Colon (tissue), 2 donors: Measurements from ENCODE around the gene MAP1B.

ENCODE experiments used
- FAIRE-seq: peaks from 2 replicates; lab custom pipeline; 2012; peaks lifted over from hg19 to GRCh38; lab: Jason Lieb, UNC
- donor health status: control.
- donor health status: control.

The MAP1B gene

DNA sequence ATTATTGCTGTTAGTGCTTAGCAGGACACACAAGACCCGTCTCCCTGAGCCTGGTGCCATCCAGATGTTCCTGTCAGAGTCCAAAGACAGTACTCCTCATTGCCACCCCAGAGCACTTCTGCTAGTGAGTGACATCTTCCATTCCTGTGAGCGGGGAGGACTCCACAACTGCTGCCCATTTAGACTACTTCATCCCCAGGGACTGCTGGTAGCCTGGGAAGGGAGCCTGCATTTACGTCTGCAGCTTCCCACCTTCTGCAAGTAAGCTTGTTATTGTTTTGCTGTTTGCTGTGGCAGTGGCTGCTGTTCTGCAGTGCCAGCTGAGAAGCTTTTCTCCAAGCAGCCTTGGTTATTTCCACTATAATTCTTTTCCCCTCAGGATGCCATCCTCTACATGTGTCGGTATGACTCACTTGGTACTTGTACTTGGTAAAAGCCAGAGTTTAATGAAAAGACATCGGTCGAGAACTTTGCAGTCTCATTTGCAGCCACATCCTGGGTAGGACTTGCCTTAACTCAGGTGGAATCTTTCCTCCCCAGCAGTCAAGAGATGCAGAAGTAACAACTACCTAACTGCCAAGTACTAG lies 10.6 kb upstream of the MAP1B start:
- FAIRE-seq = no peak

DNA sequence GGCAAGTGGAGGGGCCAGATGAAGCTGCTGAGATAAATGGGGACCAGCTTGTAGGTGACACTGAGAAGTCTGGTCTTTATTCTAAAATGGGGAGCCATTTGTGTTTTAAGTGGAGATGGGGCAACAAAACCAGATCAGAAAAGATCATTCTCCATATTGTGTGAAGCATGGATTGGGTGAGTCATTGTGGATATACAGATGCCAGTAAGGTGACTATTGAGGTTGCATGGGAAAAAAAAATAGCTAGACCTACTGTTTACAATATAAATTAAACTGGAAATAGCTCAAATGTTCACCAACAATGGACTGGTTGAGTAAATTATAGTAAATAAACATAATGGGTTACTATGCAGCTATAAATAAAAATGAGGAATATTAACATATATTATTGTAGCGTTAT lies 5.4 kb upstream of the MAP1B start:
- no peak for FAIRE-seq

DNA sequence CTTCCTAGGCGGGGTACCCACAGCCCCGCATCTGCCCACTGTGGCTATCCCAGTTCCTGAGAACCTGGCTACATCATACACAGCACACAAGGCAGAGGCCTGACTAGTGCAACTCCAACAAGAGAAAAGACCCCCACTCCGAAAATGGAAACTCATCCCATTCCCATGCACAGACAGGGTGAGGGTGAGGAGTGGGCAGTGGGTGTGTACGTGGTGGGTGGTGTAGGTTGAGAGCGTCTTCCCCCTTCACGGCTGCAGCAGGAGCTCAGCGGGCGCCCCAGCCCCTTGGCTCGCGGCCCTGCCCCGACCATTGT lies 501 bp upstream of the MAP1B start:
- no peak for FAIRE-seq

DNA sequence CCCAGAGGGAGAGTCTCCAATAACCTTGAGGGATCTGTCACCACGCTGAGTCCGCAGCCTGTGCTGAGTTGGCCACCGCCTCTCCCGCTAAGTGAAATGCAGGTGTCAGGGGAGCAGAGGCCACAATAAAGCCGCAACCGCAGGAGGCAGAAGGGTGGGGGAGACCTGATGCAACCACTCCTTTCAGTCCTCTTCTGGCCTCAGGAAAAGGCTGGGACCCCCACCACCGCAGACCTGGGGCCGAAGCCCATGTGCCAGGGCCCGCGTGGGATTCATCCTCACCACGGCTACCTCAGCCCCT lies 576 bp downstream of the MAP1B start:
- FAIRE-seq = no peak

DNA sequence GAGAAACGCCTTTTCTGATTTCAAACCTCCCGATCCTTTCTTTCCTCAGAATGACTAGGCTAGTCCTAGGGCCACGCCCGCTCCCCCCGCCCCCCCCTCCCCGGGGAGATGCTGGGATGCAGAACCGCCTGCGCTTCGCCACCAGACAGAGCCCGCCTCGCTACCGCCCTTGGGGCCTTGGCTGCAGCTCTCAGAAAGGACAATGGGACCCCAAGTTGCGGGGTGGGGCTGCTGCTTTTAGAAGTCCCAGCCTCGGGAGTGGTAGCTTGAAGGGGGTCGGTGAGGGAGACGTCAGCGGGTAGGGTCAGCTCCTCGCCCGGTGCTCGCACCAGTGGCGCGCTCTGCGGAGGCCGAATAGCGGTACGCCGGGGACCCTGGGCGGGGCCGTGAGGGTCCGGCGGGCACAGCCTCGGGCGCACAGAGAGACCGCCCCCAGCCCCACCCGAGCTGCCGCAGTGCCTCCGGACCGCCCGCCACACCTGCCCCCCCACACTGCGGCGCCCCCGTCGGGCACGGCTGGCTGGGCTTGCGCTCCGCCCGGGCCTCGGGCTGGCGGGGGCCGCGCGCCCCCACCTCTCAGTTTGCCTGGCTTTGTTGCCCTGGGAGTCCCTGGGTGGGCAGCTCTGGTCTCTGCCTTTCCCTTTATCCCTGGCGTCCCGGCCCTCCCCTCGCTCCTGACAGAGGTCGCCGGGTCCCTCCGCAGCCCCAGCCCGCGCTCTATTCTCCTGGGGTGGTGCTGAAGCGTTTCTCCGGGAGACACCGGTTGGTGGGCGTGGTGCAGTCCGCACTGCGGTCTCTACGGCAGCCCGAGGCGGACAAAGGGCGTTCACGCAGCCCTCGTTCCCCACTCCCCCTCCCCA lies 1.2 kb downstream of the MAP1B start:
- no peak for FAIRE-seq

DNA sequence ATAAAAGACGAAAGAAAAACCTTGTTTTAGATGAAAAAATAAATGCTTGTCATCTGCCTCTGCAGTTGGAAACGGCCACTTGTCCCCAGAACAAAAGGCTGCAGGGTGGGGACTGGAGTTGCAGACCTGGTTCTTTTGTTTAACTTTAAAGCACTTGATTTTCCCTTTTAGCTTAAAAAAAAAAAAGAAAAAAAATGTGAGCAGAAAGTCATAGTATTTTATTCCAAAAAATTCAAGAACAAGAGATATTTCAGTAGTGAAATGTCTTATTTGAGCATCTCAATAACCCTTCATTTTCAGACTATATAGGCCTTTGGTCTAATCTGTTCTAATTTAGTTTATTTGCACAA lies 1.8 kb downstream of the MAP1B start:
- FAIRE-seq = no peak

- FAIRE-seq = no peak
Measured at GRCh38 chr5:72109625-72110024, 2.4 kb downstream of the MAP1B start.

DNA sequence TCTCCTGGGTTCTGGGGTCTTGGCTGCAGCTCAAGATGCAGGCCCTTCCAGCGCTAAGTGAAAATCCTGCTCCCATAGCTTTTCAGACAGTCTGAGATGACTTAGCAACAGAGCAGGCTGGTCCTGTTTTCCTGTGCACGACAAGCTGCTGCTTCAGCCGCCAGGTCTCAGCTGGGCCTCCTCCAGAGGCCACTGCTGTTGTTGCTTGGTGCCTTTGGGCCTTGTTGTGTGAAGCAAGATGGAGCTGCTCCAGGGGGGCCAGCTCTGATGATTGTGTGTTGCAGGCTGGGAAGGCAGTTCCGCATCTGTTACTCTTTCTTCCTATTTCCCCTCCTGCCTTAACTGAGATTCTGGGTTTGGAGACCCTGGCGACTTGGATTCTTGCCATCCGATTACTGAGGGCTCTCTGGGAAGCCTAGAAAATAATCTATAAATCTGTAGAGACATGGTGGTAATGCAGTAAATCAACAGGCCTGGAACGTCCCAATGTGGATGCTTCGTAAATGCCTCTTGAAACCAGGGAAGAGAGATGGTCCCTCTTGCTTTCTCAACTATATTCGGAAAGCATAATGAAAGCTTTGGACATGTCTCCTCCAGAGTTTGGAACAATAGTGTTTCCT lies 3.2 kb downstream of the MAP1B start:
- no peak for FAIRE-seq

- FAIRE-seq = no peak
Measured at GRCh38 chr5:72112389-72112788, 5.1 kb downstream of the MAP1B start.

DNA sequence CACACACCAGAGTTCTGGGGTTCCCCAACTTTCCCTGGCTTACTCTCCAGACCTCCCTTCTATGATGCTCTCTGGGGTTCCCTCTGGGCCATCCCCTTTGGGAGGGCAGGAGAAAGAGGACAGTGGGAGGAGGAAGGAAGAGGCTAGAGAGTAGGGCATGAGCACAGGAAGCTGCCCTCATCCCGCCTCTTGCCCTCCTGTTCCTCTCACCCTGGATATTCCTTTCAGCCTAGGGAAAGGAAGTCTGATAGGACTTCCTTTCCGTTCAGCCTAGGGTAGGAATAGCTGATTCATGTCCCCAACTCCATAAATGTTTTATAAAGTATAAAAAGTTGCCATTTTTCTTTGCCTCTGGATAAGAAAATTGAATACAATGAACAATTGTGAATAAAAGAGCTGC lies 7.4 kb downstream of the MAP1B start:
- no peak for FAIRE-seq

DNA sequence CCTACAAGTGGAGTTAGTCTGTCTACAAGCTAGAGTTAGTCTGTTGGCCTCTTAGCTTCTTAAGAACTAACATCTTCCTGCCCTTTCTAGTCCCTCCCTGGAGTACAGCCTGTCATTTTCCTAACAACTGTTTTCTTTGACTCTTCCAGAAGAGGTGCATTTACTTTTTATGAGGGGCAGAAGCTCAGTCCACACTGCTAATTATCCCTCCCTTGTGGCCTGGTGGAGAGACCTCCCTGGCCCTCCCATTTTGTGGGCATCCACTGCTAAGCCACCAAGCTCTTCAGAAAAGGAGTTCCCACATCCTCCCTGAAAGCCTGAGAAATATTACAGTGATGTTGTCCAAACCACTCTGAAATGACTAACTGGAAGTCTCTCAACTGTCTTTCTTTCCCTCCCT lies 8.0 kb downstream of the MAP1B start:
- no peak for FAIRE-seq

DNA sequence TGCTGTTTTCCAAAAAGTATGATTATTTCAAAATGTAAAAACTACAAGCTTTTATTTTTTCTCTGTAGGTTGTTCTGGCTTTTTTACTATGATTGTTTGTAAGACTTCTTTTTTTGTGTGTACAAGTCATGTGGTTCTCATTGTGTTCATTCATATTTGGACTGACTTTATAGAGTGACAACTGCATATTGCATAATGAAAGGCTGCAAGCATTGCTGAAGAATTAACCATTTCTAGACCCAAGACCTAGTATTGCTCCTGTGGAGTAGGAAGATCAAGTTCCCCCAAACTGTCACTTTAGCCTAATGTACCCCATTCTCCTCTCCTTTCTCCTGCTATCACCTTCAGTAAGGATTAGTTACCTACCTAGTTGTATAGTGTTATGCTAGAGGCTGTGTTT lies 10.0 kb downstream of the MAP1B start:
- no peak for FAIRE-seq

GRCh38 chr5:72121052-72121779 lies 13.9 kb downstream of the MAP1B start:
- no peak for FAIRE-seq

GRCh38 chr5:72121780-72122445 lies 14.6 kb downstream of the MAP1B start:
- no peak for FAIRE-seq

- no peak for FAIRE-seq
Measured at GRCh38 chr5:72122602-72123001, 15.3 kb downstream of the MAP1B start.

- no peak for FAIRE-seq
Measured at GRCh38 chr5:72123764-72124376, 16.6 kb downstream of the MAP1B start.

DNA sequence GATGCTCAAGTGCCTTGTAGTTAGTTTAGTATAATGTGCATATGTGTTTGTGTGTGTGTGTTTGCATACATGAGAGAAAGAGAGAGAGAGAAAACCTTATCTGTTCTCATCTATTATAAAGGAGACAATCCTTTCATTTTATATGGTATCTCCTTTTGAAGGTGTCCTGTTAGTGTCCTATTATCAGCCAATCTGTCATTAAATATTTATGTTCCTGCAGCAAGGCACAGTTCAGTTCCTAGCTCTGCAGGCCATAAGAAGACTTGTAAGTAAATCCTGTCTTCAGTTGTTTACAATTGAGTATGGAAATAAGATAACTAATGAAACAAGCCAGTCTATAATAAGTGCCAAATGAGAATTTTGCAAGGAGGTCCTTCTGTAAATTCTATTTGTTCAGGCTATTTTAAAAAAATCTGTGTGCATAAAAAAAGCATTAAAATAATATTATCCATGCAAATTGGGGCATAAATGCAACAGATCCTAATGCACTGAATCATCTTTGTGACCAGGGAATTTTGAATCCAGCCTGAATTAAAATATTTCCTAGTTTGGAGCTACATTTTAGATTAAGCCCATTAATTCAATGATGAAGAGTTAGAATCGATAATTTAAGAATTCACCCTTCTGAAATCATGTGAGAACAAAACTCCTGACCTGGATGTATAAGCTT lies 18.1 kb downstream of the MAP1B start:
- FAIRE-seq = no peak

DNA sequence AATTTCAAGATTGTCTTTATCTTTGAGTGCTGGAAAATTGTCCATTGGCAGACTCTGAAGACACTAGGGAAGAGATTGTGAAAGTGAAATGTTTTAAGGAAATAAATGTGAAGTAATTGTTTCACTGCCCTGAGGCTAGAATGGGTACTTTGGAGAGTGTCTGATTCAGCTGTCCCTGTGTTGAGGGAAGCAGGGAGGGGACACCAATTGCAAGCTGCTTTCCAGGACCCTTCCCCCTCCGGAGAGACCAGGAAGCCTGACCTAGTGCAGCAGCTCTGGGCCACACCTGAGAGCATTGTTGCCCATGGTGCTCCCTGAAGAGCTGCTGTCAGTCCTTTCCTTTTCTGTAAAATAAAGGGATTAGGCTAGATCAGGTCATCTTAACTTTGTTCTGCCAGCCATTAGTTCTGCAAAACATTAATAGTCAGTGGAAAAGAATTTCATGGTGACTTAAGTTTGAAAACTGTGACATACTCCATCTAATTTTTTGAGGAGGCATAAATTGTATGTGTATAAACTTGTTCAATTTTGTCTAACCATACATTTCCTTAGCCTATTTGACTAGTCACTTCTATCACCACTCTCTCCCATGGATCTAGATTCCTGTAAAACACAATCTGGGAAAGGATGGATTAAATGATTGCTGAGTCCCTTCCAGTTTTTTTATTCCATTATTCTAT lies 18.8 kb downstream of the MAP1B start:
- no peak for FAIRE-seq

GRCh38 chr5:72126796-72127195 lies 19.5 kb downstream of the MAP1B start:
- FAIRE-seq = no peak

- no peak for FAIRE-seq
Measured at GRCh38 chr5:72129725-72130124, 22.4 kb downstream of the MAP1B start.

GRCh38 chr5:72130351-72130761 lies 23.1 kb downstream of the MAP1B start:
- no peak for FAIRE-seq
